K562 (cell line): ENCODE data around the gene PARD3B.

Source experiments
- ARID4B ChIP-seq: sonication (generic); formaldehyde crosslinking; IDR thresholded peaks from 2 replicates; pipeline ENCODE4 v1.8.0; 2022; ENCODE audit warnings: mild to moderate bottlenecking, missing genetic modification reagents
- EZH2 ChIP-seq: IDR thresholded peaks from 2 replicates; pipeline ENCODE4 v1.6.1; 2012; ENCODE audit warnings: low read depth, mild to moderate bottlenecking, inconsistent platforms, low read length, borderline replicate concordance
- IRF2 ChIP-seq: sonication (generic); formaldehyde crosslinking; IDR thresholded peaks from 2 replicates; pipeline ENCODE4 v1.8.1; 2022; ENCODE audit warnings: mild to moderate bottlenecking, missing genetic modification reagents
- NCOA6 ChIP-seq: fragments of 450-650 bp; IDR thresholded peaks from 2 replicates; pipeline ENCODE4 v1.6.1; 2017; ENCODE audit warnings: mild to moderate bottlenecking
- PCBP1 ChIP-seq: fragments of 200-400 bp; formaldehyde crosslinking; IDR thresholded peaks from 2 replicates; pipeline ENCODE4 v1.6.1; 2018; ENCODE audit warnings: mild to moderate bottlenecking, low read depth, low read length; ENCODE audit not compliant: poor library complexity, severe bottlenecking
- RAD21 ChIP-seq, 2 experiments: fragments of 250-450 bp in 1 of 2; fragments of 450-650 bp in 1 of 2; sonication (Bioruptor Pico) in 1 of 2; formaldehyde crosslinking in 1 of 2; IDR thresholded peaks in 1 of 2; conservative IDR thresholded peaks in 1 of 2; 2 replicates each; pipeline versions ENCODE4 v1.4.0 to v1.8.0; 2020 to 2022; ENCODE audit warnings: mild to moderate bottlenecking in 2 of 2, moderate library complexity in 1 of 2
- TAF1 ChIP-seq: IDR thresholded peaks from 2 replicates; pipeline ENCODE4 v1.6.1; 2011; ENCODE audit warnings: mild to moderate bottlenecking, low read length, moderate library complexity; ENCODE audit not compliant: insufficient read depth, control insufficient read depth, severe bottlenecking; ENCODE audit errors: extremely low read depth
- ZNF140 ChIP-seq: fragments of 250-450 bp; sonication (Bioruptor Pico); IDR thresholded peaks from 2 replicates; pipeline ENCODE4 v1.8.0; 2021; ENCODE audit warnings: moderate library complexity, mild to moderate bottlenecking, inconsistent platforms
- TF ChIP-seq, protein P1 (sequence below), 3 experiments: IDR thresholded peaks in 2 of 3; conservative IDR thresholded peaks in 1 of 3; 2 replicates each; pipeline ENCODE4 v1.5.1; 2011 to 2012; ENCODE audit warnings: low read length in 3 of 3, mild to moderate bottlenecking in 3 of 3, control low read depth in 2 of 3, improper control_type of control experiment in 1 of 3, inconsistent platforms in 1 of 3, low read depth in 1 of 3, mixed read lengths in 1 of 3, moderate library complexity in 1 of 3; ENCODE audit not compliant: insufficient read depth in 2 of 3

- TF ChIP-seq RAD21 (CRISPR knock-in tag; conservative IDR thresholded peaks at IDR 0.05 in 1 of 2, IDR thresholded peaks at IDR 0.05 in 1 of 2) = no peak
- TF ChIP-seq TAF1 = no peak
- TF ChIP-seq EZH2 = no peak
- TF ChIP-seq, protein P1, sequence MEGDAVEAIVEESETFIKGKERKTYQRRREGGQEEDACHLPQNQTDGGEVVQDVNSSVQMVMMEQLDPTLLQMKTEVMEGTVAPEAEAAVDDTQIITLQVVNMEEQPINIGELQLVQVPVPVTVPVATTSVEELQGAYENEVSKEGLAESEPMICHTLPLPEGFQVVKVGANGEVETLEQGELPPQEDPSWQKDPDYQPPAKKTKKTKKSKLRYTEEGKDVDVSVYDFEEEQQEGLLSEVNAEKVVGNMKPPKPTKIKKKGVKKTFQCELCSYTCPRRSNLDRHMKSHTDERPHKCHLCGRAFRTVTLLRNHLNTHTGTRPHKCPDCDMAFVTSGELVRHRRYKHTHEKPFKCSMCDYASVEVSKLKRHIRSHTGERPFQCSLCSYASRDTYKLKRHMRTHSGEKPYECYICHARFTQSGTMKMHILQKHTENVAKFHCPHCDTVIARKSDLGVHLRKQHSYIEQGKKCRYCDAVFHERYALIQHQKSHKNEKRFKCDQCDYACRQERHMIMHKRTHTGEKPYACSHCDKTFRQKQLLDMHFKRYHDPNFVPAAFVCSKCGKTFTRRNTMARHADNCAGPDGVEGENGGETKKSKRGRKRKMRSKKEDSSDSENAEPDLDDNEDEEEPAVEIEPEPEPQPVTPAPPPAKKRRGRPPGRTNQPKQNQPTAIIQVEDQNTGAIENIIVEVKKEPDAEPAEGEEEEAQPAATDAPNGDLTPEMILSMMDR (IDR thresholded peaks at IDR 0.05 in 2 of 3, conservative IDR thresholded peaks at IDR 0.05 in 1 of 3; ENCODE audit: insufficient read depth in 2 of 3, low read depth in 1 of 3, low read length in 3 of 3) = no peak
- no peak for TF ChIP-seq IRF2
- no peak for TF ChIP-seq PCBP1
- TF ChIP-seq ARID4B (CRISPR knock-in tag) = no peak
- TF ChIP-seq NCOA6 = no peak
- no peak for TF ChIP-seq ZNF140 (CRISPR knock-in tag)
Observed at GRCh38 chr2:204923957-204924356, 378.7 kb downstream of the PARD3B start.
